ENCODE results near the gene TMPRSS9. TPM values are rescaled to one million over a fixed set of nuclear protein-coding genes. Genes with fewer than 3 reads are reported as not detected.

Gene TMPRSS9
- polyA plus RNA-seq, 1 donor = 0.38 TPM

- DNase-seq (ENCODE audit: low read depth) = no peak
Observed at GRCh38 chr19:2420490-2420889, 60.4 kb downstream of the TMPRSS9 start.

GRCh38 chr19:2421581-2422306 is 61.7 kb downstream of the TMPRSS9 start:
- DNase-seq (ENCODE audit: low read depth) = no peak

GRCh38 chr19:2423071-2423914 is 63.2 kb downstream of the TMPRSS9 start:
- DNase-seq (ENCODE audit: low read depth) = no peak

GRCh38 chr19:2423915-2424685 is 64.0 kb downstream of the TMPRSS9 start:
- no peak for DNase-seq (ENCODE audit: low read depth)

- no peak for DNase-seq (ENCODE audit: low read depth)
Observed at GRCh38 chr19:2424686-2425621, 64.9 kb downstream of the TMPRSS9 start.

GRCh38 chr19:2425622-2426581 is 65.8 kb downstream of the TMPRSS9 start:
- DNase-seq (ENCODE audit: low read depth) = no peak

- DNase-seq (ENCODE audit: low read depth) = no peak
Observed at GRCh38 chr19:2426611-2427428, 66.8 kb downstream of the TMPRSS9 start.

- peak; percentile 95 for DNase-seq (ENCODE audit: low read depth)
Observed at GRCh38 chr19:2427429-2428320, 67.6 kb downstream of the TMPRSS9 start, which contains the start of gene TIMM13. TIMM13 (minus strand) TSS chr19:2427586; CDS start chr19:2427533, 53 bp downstream.

GRCh38 chr19:2428321-2428690 is 68.2 kb downstream of the TMPRSS9 start:
- DNase-seq (ENCODE audit: low read depth) = no peak

GRCh38 chr19:2428756-2429711 is 69.0 kb downstream of the TMPRSS9 start:
- DNase-seq (ENCODE audit: low read depth) = no peak

- no peak for DNase-seq (ENCODE audit: low read depth)
Observed at GRCh38 chr19:2429917-2430535, 70.0 kb downstream of the TMPRSS9 start.

- DNase-seq (ENCODE audit: low read depth) = no peak
Observed at GRCh38 chr19:2431318-2432055, 71.4 kb downstream of the TMPRSS9 start.

- DNase-seq (ENCODE audit: low read depth) = no peak
Observed at GRCh38 chr19:2432131-2432848, 72.2 kb downstream of the TMPRSS9 start.

- no peak for DNase-seq (ENCODE audit: low read depth)
Observed at GRCh38 chr19:2433854-2434253, 73.8 kb downstream of the TMPRSS9 start.

- no peak for DNase-seq (ENCODE audit: low read depth)
Observed at GRCh38 chr19:2434267-2434666, 74.2 kb downstream of the TMPRSS9 start.
